ENCODE data around the gene GLT8D2. TPM values are rescaled to one million over a fixed set of nuclear protein-coding genes. Genes with fewer than 3 reads are reported as not detected.

The GLT8D2 gene
- polyA plus RNA-seq, 2 of the 4 experiments (the other 2 are of a cell fraction): 0.27 to 0.43 TPM

DNA sequence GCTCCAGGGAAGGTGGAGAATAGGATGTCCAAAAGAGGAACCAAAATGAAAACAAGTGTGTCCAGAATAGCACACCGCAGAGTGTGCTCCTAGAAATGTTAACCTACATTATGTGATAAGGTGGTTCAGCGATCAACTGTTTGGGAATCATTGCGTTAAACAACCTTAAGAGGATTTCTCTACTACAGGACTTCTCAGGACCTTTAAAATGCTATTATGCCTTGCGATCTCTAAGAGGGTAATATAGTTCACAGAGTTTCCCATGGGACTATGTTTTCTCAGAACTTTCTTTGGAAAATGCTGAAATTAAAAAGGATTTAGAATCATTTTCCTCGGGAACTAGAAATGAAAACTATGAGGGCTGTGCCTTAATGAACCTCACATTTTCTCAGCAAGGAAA, 1.8 kb downstream of the GLT8D2 start:
- H3K4me3 ChIP-seq: no peak overlapping the region
- DNase-seq (ENCODE audit: low read depth in 1 of 2, low spot score in 1 of 2) (no peak), ATAC-seq (no peak), FAIRE-seq (no peak)
- CTCF ChIA-PET: no interaction called here
- WGBS (ENCODE audit: missing lambda C conversion rate): 85% methylated on average over 5 of the region's 5 CpGs
- H3K4me2 ChIP-seq: no peak overlapping the region
- no peaks in the 10 kb centered on the region for H3K9me3 ChIP-seq
- TF ChIP-seq SREBF2 (IDR thresholded peaks at IDR 0.05) (no peak), PHF8 (IDR thresholded peaks at IDR 0.05; ENCODE audit: borderline replicate concordance, low read depth) (no peak), ZFP36 (IDR thresholded peaks at IDR 0.05; ENCODE audit: borderline replicate concordance, partially characterized antibody) (no peak), KDM5A (IDR thresholded peaks at IDR 0.05) (no peak), EHF (CRISPR knock-in tag; IDR thresholded peaks at IDR 0.05) (no peak), CBX8 (IDR thresholded peaks at IDR 0.05) (no peak), JUNB (IDR thresholded peaks at IDR 0.05) (no peak), FOSL2 (IDR thresholded peaks at IDR 0.05) (no peak), FOSL2 (CRISPR knock-in tag; IDR thresholded peaks at IDR 0.05) (no peak)
- no peak overlapping the region for H3K27ac ChIP-seq
- H3K4me1 ChIP-seq: peaks cover 10% of the 10 kb centered on the region; the same call in 2 of the 3 replicates
- POLR2A ChIA-PET: no interaction called here

DNA sequence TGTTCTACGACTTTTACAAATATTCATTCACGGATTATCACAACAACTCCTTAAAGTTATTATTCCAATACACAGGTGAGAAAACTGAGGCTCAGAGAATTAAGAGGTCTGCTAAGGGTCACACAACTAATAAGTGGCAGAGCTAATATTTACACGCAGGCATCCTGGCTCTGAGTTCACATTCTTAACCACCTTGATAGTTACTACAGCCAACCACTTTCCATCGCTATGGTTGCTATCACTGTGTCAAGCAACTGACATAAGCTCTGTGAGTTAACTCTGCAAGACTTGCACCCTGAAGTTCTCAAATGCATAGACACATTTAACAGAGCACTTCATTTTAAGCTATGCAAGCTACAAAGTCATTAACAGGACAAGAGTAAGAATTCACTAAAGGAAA, 3.7 kb downstream of the GLT8D2 start:
- no peak for FAIRE-seq
- Histone ChIP-seq H3K27ac (no peak overlapping the region), H3K9me3 (no peaks in the 10 kb centered on the region), H3K4me2 (no peak overlapping the region), H3K4me3 (no peak overlapping the region), H3K4me1 (peaks cover 10% of the 10 kb centered on the region; the same call in 2 of the 3 replicates)
- 76% methylated on average over 4 of the region's 4 CpGs for WGBS (ENCODE audit: missing lambda C conversion rate)
- no peak for TF ChIP-seq CHD2 (IDR thresholded peaks at IDR 0.05; ENCODE audit: low read length, partially characterized antibody)
- no peak for TF ChIP-seq CBX2 (IDR thresholded peaks at IDR 0.05; ENCODE audit: borderline replicate concordance, low read depth)
- no peak for TF ChIP-seq GATA3 (IDR thresholded peaks at IDR 0.05; ENCODE audit: borderline replicate concordance)
- TF ChIP-seq, protein P1, sequence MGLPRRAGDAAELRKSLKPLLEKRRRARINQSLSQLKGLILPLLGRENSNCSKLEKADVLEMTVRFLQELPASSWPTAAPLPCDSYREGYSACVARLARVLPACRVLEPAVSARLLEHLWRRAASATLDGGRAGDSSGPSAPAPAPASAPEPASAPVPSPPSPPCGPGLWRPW (IDR thresholded peaks at IDR 0.05): no peak
- no peak for TF ChIP-seq KDM1A (IDR thresholded peaks at IDR 0.05; ENCODE audit: low read depth)
- no peak for TF ChIP-seq HOXB13 (CRISPR knock-in tag; IDR thresholded peaks at IDR 0.05; ENCODE audit: low read depth)
- no peak for TF ChIP-seq JUNB (IDR thresholded peaks at IDR 0.05)
- TF ChIP-seq CHD4 (IDR thresholded peaks at IDR 0.05; ENCODE audit: borderline replicate concordance): no peak
- TF ChIP-seq SMC3 (IDR thresholded peaks at IDR 0.05): no peak
- TF ChIP-seq, protein P2, sequence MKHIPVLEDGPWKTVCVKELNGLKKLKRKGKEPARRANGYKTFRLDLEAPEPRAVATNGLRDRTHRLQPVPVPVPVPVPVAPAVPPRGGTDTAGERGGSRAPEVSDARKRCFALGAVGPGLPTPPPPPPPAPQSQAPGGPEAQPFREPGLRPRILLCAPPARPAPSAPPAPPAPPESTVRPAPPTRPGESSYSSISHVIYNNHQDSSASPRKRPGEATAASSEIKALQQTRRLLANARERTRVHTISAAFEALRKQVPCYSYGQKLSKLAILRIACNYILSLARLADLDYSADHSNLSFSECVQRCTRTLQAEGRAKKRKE (CRISPR knock-in tag; IDR thresholded peaks at IDR 0.05; ENCODE audit: low read depth): no peak
- no peak for TF ChIP-seq HOXA7 (CRISPR knock-in tag; IDR thresholded peaks at IDR 0.05)
- TF ChIP-seq BHLHE40 (IDR thresholded peaks at IDR 0.05; ENCODE audit: low read depth, low read length): no peak
- TF ChIP-seq, protein P3, sequence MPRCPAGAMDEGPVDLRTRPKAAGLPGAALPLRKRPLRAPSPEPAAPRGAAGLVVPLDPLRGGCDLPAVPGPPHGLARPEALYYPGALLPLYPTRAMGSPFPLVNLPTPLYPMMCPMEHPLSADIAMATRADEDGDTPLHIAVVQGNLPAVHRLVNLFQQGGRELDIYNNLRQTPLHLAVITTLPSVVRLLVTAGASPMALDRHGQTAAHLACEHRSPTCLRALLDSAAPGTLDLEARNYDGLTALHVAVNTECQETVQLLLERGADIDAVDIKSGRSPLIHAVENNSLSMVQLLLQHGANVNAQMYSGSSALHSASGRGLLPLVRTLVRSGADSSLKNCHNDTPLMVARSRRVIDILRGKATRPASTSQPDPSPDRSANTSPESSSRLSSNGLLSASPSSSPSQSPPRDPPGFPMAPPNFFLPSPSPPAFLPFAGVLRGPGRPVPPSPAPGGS (IDR thresholded peaks at IDR 0.05): no peak
- no peak for TF ChIP-seq RARB (CRISPR knock-in tag; IDR thresholded peaks at IDR 0.05)
- TF ChIP-seq FOSB (CRISPR knock-in tag; IDR thresholded peaks at IDR 0.05): no peak
- TF ChIP-seq, protein P4, sequence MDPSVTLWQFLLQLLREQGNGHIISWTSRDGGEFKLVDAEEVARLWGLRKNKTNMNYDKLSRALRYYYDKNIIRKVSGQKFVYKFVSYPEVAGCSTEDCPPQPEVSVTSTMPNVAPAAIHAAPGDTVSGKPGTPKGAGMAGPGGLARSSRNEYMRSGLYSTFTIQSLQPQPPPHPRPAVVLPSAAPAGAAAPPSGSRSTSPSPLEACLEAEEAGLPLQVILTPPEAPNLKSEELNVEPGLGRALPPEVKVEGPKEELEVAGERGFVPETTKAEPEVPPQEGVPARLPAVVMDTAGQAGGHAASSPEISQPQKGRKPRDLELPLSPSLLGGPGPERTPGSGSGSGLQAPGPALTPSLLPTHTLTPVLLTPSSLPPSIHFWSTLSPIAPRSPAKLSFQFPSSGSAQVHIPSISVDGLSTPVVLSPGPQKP (IDR thresholded peaks at IDR 0.05; ENCODE audit: low read depth, low read length): no peak
- no peak for ATAC-seq
- DNase-seq (ENCODE audit: low read depth in 1 of 2, low spot score in 1 of 2): no peak
- POLR2A ChIA-PET: interaction anchor here (0.6 to 1.5 kb wide), 2 partner anchors 81 to 229 kb away, joined by 3 to 6 read pairs; partner anchors contain the start of gene TDG
- CTCF ChIA-PET: interaction anchor here (0.9 to 1.6 kb wide), 2 partner anchors 8 to 157 kb away, joined by 3 read pairs; no protein-coding TSS in a partner anchor
